Endodermal cell (in vitro differentiated cells): ENCODE results near the gene PLCH2. TPM values are rescaled to one million over a fixed set of nuclear protein-coding genes. Genes with fewer than 3 reads are reported as not detected.

Experiments used
- DNase-seq: peaks from one replicate; pipeline ENCODE4 v3.0.0-alpha.2; 2017
- H3K27ac ChIP-seq: 2 replicates; pipeline ENCODE4 v1.5.1; 2013; ENCODE audit warnings: mild to moderate bottlenecking, low read depth, low read length, moderate library complexity
- H3K27me3 ChIP-seq: 2 replicates; pipeline ENCODE4 v1.6.1; 2013; ENCODE audit warnings: mild to moderate bottlenecking, low read length, moderate library complexity; ENCODE audit not compliant: insufficient read depth, control insufficient read depth, poor library complexity, severe bottlenecking
- H3K36me3 ChIP-seq: 2 replicates; pipeline ENCODE4 v1.7.0; 2013; ENCODE audit warnings: mild to moderate bottlenecking, low read length, moderate library complexity; ENCODE audit not compliant: control insufficient read depth, insufficient read depth
- H3K4me1 ChIP-seq: one replicate; pipeline ENCODE4 v1.7.0; 2013; ENCODE audit warnings: low read length; ENCODE audit not compliant: control insufficient read depth, insufficient read depth
- H3K4me3 ChIP-seq: 2 replicates; pipeline ENCODE4 v1.5.1; 2013; ENCODE audit warnings: mild to moderate bottlenecking, low read length, moderate library complexity
- H3K9ac ChIP-seq: 2 replicates; pipeline ENCODE4 v1.6.1; 2013; ENCODE audit warnings: mild to moderate bottlenecking, low read length, moderate library complexity; ENCODE audit not compliant: poor library complexity, severe bottlenecking; ENCODE audit errors: extremely low read depth
- H3K9me3 ChIP-seq: 2 replicates; pipeline ENCODE4 v1.6.1; 2013; ENCODE audit warnings: mild to moderate bottlenecking, low read length, moderate library complexity; ENCODE audit not compliant: control insufficient read depth
- H3K27ac Mint-ChIP-seq: 2 replicates; pipeline ENCODE4 v1.8.0; 2020; ENCODE audit warnings: mixed read lengths
- H3K27me3 Mint-ChIP-seq: 2 replicates; pipeline ENCODE4 v1.8.0; 2021; ENCODE audit warnings: mild to moderate bottlenecking, mixed read lengths; ENCODE audit not compliant: insufficient read depth
- H3K36me3 Mint-ChIP-seq: 2 replicates; pipeline ENCODE4 v1.8.0; 2020; ENCODE audit warnings: low read depth, mixed read lengths
- H3K4me1 Mint-ChIP-seq: 2 replicates; pipeline ENCODE4 v1.8.0; 2020; ENCODE audit warnings: mixed read lengths
- H3K4me3 Mint-ChIP-seq: 2 replicates; pipeline ENCODE4 v1.8.0; 2020; ENCODE audit warnings: mild to moderate bottlenecking, moderate library complexity, mixed read lengths
- H3K9me3 Mint-ChIP-seq: 2 replicates; pipeline ENCODE4 v1.8.0; 2020; ENCODE audit warnings: mild to moderate bottlenecking, mixed read lengths
- CTCF ChIP-seq: fragments of 200-600 bp; sonication (generic); conservative IDR thresholded peaks from 2 replicates; pipeline ENCODE4 v1.5.0; 2021; ENCODE audit warnings: antibody characterized with exemption, mild to moderate bottlenecking
- WGBS, 2 experiments: methylation state at CpG; one replicate each; pipeline versions ENCODE4 v1.1.5 to v1.1.7; 2013; ENCODE audit warnings: missing lambda C conversion rate in 2 of 2, mixed read lengths in 1 of 2; ENCODE audit not compliant: insufficient coverage in 1 of 2, insufficient read length in 1 of 2; 5-methylcytosine and 5-hydroxymethylcytosine counted together
- total RNA-seq, 2 donors: library from RNA; stranded (reverse); fragmentation: NEBNext Ultra II Directional in 1 of 2; extraction: Animal tissue kit (Norgen Biotek cat#: 25700) in 1 of 2; gene quantifications; 2 replicates in 1 of 2; 3 replicates in 1 of 2; pipeline ENCODE4 v1.2.1, GENCODE V29; 2021

Gene PLCH2
- total RNA-seq, 2 donors from 2014 or later = 0.18 to 0.31 TPM

- DNase-seq = no peak
- Mint-ChIP-seq H3K36me3 (peaks cover 23% of the 10 kb centered on the region), H3K27me3 (no peaks in the 10 kb centered on the region), H3K9me3 (no peaks in the 10 kb centered on the region), H3K27ac (no peak overlapping the region), H3K4me3 (no peak overlapping the region), H3K4me1 (no peaks in the 10 kb centered on the region)
- Histone ChIP-seq H3K4me3 (no peak overlapping the region), H3K27ac (no peak overlapping the region), H3K4me1 (no peaks in the 10 kb centered on the region), H3K36me3 (peaks cover 10% of the 10 kb centered on the region), H3K27me3 (no peaks in the 10 kb centered on the region), H3K9me3 (no peaks in the 10 kb centered on the region), H3K9ac (no peak overlapping the region)
- TF ChIP-seq CTCF = no peak
- WGBS, 2 experiments = 91% methylated on average over 6 of the region's 6 CpGs; no CpG with 5 or more reads in 1 of the 2 experiments
Observed at GRCh38 chr1:2507744-2508155, 31.7 kb downstream of the PLCH2 start.

DNA sequence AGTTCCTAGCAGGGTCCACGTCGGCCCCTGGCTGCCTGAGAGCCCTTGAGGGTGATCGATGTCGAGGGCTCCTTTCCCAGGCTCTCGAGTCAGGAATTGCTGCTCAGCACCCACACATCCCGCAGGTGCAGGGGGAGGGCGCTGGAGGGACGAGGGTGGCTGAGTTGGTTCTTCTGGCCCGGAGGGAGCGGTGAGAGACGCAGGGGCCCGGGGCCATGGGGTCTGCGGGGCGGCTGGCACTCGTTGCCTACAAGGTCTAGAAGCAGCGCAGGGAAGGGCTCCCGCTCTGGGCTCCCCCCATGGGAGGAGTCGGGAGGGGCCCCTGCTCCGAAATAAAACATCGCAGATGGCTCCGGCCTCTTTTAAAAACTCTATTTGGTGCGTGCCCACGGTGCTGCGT lies 32.1 kb downstream of the PLCH2 start:
- H3K27me3 Mint-ChIP-seq = no peaks in the 10 kb centered on the region
- no peak for DNase-seq
- no peaks in the 10 kb centered on the region for H3K9me3 Mint-ChIP-seq
- no peak for TF ChIP-seq CTCF
- H3K4me1 Mint-ChIP-seq = no peaks in the 10 kb centered on the region
- Histone ChIP-seq H3K4me1 (no peaks in the 10 kb centered on the region), H3K36me3 (peaks cover 10% of the 10 kb centered on the region), H3K27me3 (no peaks in the 10 kb centered on the region), H3K9ac (no peak overlapping the region), H3K4me3 (no peak overlapping the region), H3K27ac (no peak overlapping the region), H3K9me3 (no peaks in the 10 kb centered on the region)
- H3K4me3 Mint-ChIP-seq = no peak overlapping the region
- WGBS, 2 experiments = 72 to 90% methylated on average over 5 to 22 of the region's 24 CpGs
- H3K36me3 Mint-ChIP-seq = peaks cover 23% of the 10 kb centered on the region
- H3K27ac Mint-ChIP-seq = no peak overlapping the region

- Mint-ChIP-seq H3K27me3 (no peaks in the 10 kb centered on the region), H3K4me1 (no peaks in the 10 kb centered on the region), H3K4me3 (no peak overlapping the region), H3K36me3 (peaks cover 25% of the 10 kb centered on the region), H3K9me3 (no peaks in the 10 kb centered on the region), H3K27ac (no peak overlapping the region)
- Histone ChIP-seq H3K9me3 (no peaks in the 10 kb centered on the region), H3K4me3 (no peak overlapping the region), H3K27me3 (no peaks in the 10 kb centered on the region), H3K4me1 (no peaks in the 10 kb centered on the region), H3K9ac (no peak overlapping the region), H3K27ac (no peak overlapping the region), H3K36me3 (peaks cover 10% of the 10 kb centered on the region)
- WGBS, 2 experiments = 96% methylated on average over 15 to 29 of the region's 29 CpGs
- TF ChIP-seq CTCF = no peak
- DNase-seq = no peak
Observed at GRCh38 chr1:2508751-2509150, 32.7 kb downstream of the PLCH2 start.
